ENCODE measurements around the gene MEX3C.

DNA sequence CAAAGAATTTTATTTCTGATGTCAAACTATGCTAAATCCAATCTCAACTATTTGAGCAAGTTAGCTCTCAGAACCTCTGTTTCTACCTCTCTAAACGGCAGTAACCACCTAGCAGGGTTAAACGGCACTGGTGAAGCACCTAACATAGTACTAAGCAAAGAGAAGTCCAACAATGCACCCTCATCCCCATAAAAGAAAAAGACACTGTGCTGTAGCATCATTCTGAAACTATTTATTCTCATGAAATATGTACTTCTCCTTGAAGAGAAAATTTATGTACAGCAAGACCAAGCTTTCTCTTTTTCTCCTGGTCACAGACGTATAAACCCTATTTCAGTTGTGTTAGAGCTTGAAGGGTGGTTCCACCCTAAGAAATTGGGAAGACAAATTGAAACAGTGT lies 4.8 kb downstream of the MEX3C start:
- TF ChIP-seq, protein P1, sequence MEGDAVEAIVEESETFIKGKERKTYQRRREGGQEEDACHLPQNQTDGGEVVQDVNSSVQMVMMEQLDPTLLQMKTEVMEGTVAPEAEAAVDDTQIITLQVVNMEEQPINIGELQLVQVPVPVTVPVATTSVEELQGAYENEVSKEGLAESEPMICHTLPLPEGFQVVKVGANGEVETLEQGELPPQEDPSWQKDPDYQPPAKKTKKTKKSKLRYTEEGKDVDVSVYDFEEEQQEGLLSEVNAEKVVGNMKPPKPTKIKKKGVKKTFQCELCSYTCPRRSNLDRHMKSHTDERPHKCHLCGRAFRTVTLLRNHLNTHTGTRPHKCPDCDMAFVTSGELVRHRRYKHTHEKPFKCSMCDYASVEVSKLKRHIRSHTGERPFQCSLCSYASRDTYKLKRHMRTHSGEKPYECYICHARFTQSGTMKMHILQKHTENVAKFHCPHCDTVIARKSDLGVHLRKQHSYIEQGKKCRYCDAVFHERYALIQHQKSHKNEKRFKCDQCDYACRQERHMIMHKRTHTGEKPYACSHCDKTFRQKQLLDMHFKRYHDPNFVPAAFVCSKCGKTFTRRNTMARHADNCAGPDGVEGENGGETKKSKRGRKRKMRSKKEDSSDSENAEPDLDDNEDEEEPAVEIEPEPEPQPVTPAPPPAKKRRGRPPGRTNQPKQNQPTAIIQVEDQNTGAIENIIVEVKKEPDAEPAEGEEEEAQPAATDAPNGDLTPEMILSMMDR (conservative IDR thresholded peaks at IDR 0.05; ENCODE audit: low read length), result no peak
- no peak for TF ChIP-seq EZH2phosphoT487 (IDR thresholded peaks at IDR 0.05; ENCODE audit: borderline replicate concordance, low read depth, low read length)
